Renal pelvis (tissue), 4 donors: ENCODE results near the gene EVA1B. TPM values are rescaled to one million over a fixed set of nuclear protein-coding genes. Genes with fewer than 3 reads are reported as not detected.
A peak's percentile ranks its signal among the peaks of the same experiment; 100 is the strongest.

Source experiments
- DNase-seq: peaks from one replicate; pipeline ENCODE4 v3.0.0-alpha.2; 2013
- polyA plus RNA-seq, 3 donors: library from polyadenylated mRNA; unstranded; fragments of 120-200 nt; gene quantifications; one replicate each; pipeline ENCODE4 v1.2.1, GENCODE V29; 2013; ENCODE audit not compliant: insufficient read length in 3 of 3

EVA1B gene
- polyA plus RNA-seq, 3 donors, result 70.4 to 128 (median 105) TPM

GRCh38 chr1:36351227-36351977, 28.0 kb upstream of the EVA1B start:
- no peak for DNase-seq

- DNase-seq, result no peak
Measured at GRCh38 chr1:36350659-36351226, 27.3 kb upstream of the EVA1B start.

- DNase-seq, result no peak
Measured at GRCh38 chr1:36349839-36350238, 26.4 kb upstream of the EVA1B start.

- no peak for DNase-seq
Measured at GRCh38 chr1:36349241-36349671, 25.8 kb upstream of the EVA1B start.

- DNase-seq, result no peak
Measured at GRCh38 chr1:36346741-36347370, 23.4 kb upstream of the EVA1B start.

GRCh38 chr1:36345353-36345752, 21.9 kb upstream of the EVA1B start:
- DNase-seq, result no peak

GRCh38 chr1:36344395-36344680, 20.9 kb upstream of the EVA1B start:
- no peak for DNase-seq

- DNase-seq, result no peak
Measured at GRCh38 chr1:36343651-36344394, 20.4 kb upstream of the EVA1B start.

GRCh38 chr1:36342426-36343185, 19.2 kb upstream of the EVA1B start:
- no peak for DNase-seq

GRCh38 chr1:36341626-36342320, 18.3 kb upstream of the EVA1B start:
- DNase-seq, result no peak

- no peak for DNase-seq
Measured at GRCh38 chr1:36339615-36340014, 16.2 kb upstream of the EVA1B start.

GRCh38 chr1:36339215-36339614, 15.8 kb upstream of the EVA1B start:
- DNase-seq, result no peak

GRCh38 chr1:36337830-36338229, 14.4 kb upstream of the EVA1B start:
- no peak for DNase-seq

GRCh38 chr1:36330940-36331339, 7.5 kb upstream of the EVA1B start:
- no peak for DNase-seq

GRCh38 chr1:36329817-36330216, 6.4 kb upstream of the EVA1B start:
- DNase-seq, result no peak

GRCh38 chr1:36328713-36329112, 5.3 kb upstream of the EVA1B start:
- no peak for DNase-seq

- DNase-seq, result no peak
Measured at GRCh38 chr1:36328088-36328480, 4.6 kb upstream of the EVA1B start.

GRCh38 chr1:36327421-36328087, 4.1 kb upstream of the EVA1B start:
- DNase-seq, result no peak

GRCh38 chr1:36326499-36326898, 3.1 kb upstream of the EVA1B start:
- DNase-seq, result no peak

GRCh38 chr1:36324353-36324703, 883 bp upstream of the EVA1B start:
- peak; percentile 82 for DNase-seq
